HG03039 (cell line): Measurements from ENCODE around the gene CCDC40.
"Not testable (repeated sequence)": the region's sequence is repeated elsewhere in the genome, so short reads cannot be mapped to it uniquely, and the experiment has no call there.

Source experiments
- ATAC-seq: cut with Tn5 transposase; IDR thresholded peaks from one replicate; pipeline ENCODE4 v1.9.1; 2021; ENCODE audit warnings: mild to moderate bottlenecking, moderate library complexity; ENCODE audit not compliant: unreplicated experiment

The CCDC40 gene

GRCh38 chr17:80043963-80044362 is 7.5 kb downstream of the CCDC40 start:
- ATAC-seq = no peak

- no peak for ATAC-seq
These were observed 9.3 kb downstream of the CCDC40 start for GRCh38 chr17:80045703-80046102.

GRCh38 chr17:80046709-80047108 is 10.3 kb downstream of the CCDC40 start:
- not testable (repeated sequence) for ATAC-seq

GRCh38 chr17:80047176-80047575 is 10.7 kb downstream of the CCDC40 start:
- ATAC-seq = no peak

- no peak for ATAC-seq
These were observed 13.5 kb downstream of the CCDC40 start for GRCh38 chr17:80049986-80050385.

- ATAC-seq = no peak
These were observed 14.3 kb downstream of the CCDC40 start for GRCh38 chr17:80050706-80051105.

- ATAC-seq = no peak
These were observed 15.2 kb downstream of the CCDC40 start for GRCh38 chr17:80051681-80052080.

- ATAC-seq = no peak
These were observed 16.7 kb downstream of the CCDC40 start for GRCh38 chr17:80053102-80053501.

GRCh38 chr17:80055597-80055996 is 19.2 kb downstream of the CCDC40 start:
- no peak for ATAC-seq

- no peak for ATAC-seq
These were observed 22.0 kb downstream of the CCDC40 start for GRCh38 chr17:80058311-80058955.

- ATAC-seq = no peak
These were observed 24.2 kb downstream of the CCDC40 start for GRCh38 chr17:80060644-80061043.

GRCh38 chr17:80061421-80061820 is 25.0 kb downstream of the CCDC40 start:
- no peak for ATAC-seq

GRCh38 chr17:80063830-80064585 is 27.6 kb downstream of the CCDC40 start:
- ATAC-seq = no peak

- ATAC-seq = no peak
These were observed 28.3 kb downstream of the CCDC40 start for GRCh38 chr17:80064696-80065095.

- no peak for ATAC-seq
These were observed 29.2 kb downstream of the CCDC40 start for GRCh38 chr17:80065478-80066170.

GRCh38 chr17:80067393-80067986 is 31.0 kb downstream of the CCDC40 start:
- ATAC-seq = no peak

GRCh38 chr17:80068301-80069222 is 32.1 kb downstream of the CCDC40 start:
- no peak for ATAC-seq

- no peak for ATAC-seq
These were observed 34.1 kb downstream of the CCDC40 start for GRCh38 chr17:80070375-80071115.

GRCh38 chr17:80071116-80071841 is 34.8 kb downstream of the CCDC40 start:
- ATAC-seq = no peak
